ENCODE measurements around the gene ABCG1. TPM values are rescaled to one million over a fixed set of nuclear protein-coding genes. Genes with fewer than 3 reads are reported as not detected.

Gene ABCG1
- total RNA-seq, 1 donor from 2014 or later, result 1.6 TPM

DNA sequence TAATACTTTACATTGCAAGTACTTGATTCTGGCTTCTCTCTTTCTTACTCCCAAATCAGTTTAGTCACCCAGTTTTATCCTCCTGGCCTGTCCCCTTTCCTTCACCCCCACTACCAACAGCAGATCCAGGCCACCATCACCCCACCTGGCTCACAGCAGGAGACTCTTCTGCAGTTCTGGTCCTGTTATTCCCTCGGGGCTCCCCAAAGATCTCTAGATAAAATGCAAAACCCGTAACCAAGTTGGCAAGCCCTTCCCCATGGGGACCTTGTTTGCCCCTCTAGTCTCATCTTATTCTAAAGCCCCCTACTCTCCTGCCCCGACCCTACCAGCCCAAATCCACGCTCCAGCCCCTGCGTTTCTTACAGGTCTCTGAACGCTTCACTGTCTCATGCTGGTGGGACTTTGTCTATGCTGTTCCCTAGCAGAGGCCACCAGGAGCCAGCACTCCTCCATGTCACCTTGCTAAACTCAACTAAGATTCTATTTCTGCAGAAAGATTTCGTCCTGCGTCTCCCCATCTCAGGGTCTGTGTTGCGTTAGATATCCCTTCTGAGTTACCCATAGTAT is 4.0 kb downstream of the ABCG1 start:
- Mint-ChIP-seq H3K4me1 (ENCODE audit: low read depth) (peaks cover 18% of the 10 kb centered on the region), H3K9me3 (ENCODE audit: low read depth) (no peaks in the 10 kb centered on the region), H3K36me3 (ENCODE audit: low read depth) (no peaks in the 10 kb centered on the region), H3K27me3 (ENCODE audit: low read depth) (peaks cover 31% of the 10 kb centered on the region), H3K4me3 (ENCODE audit: unreplicated experiment) (no peak overlapping the region), H3K27ac (ENCODE audit: unreplicated experiment) (no peak overlapping the region)
- DNase-seq (ENCODE audit: low spot score), result no peak
- no peak for TF ChIP-seq CTCF (IDR thresholded peaks at IDR 0.05)

GRCh38 chr21:42223826-42224575 is 5.1 kb downstream of the ABCG1 start:
- Mint-ChIP-seq H3K27me3 (ENCODE audit: low read depth) (peaks cover 27% of the 10 kb centered on the region), H3K4me3 (ENCODE audit: unreplicated experiment) (no peak overlapping the region), H3K36me3 (ENCODE audit: low read depth) (no peaks in the 10 kb centered on the region), H3K4me1 (ENCODE audit: low read depth) (peaks cover 26% of the 10 kb centered on the region), H3K9me3 (ENCODE audit: low read depth) (no peaks in the 10 kb centered on the region), H3K27ac (ENCODE audit: unreplicated experiment) (no peak overlapping the region)
- DNase-seq (ENCODE audit: low spot score), result no peak
- no peak for TF ChIP-seq CTCF (IDR thresholded peaks at IDR 0.05)

GRCh38 chr21:42225042-42225441 is 6.1 kb downstream of the ABCG1 start:
- Mint-ChIP-seq H3K4me1 (ENCODE audit: low read depth) (peaks cover 22% of the 10 kb centered on the region), H3K4me3 (ENCODE audit: unreplicated experiment) (no peak overlapping the region), H3K27ac (ENCODE audit: unreplicated experiment) (no peak overlapping the region), H3K27me3 (ENCODE audit: low read depth) (peaks cover 25% of the 10 kb centered on the region), H3K9me3 (ENCODE audit: low read depth) (no peaks in the 10 kb centered on the region), H3K36me3 (ENCODE audit: low read depth) (no peaks in the 10 kb centered on the region)
- no peak for TF ChIP-seq CTCF (IDR thresholded peaks at IDR 0.05)
- DNase-seq (ENCODE audit: low spot score), result no peak

GRCh38 chr21:42225571-42226155 is 6.7 kb downstream of the ABCG1 start:
- Mint-ChIP-seq H3K9me3 (ENCODE audit: low read depth) (no peaks in the 10 kb centered on the region), H3K27ac (ENCODE audit: unreplicated experiment) (no peak overlapping the region), H3K4me3 (ENCODE audit: unreplicated experiment) (no peak overlapping the region), H3K36me3 (ENCODE audit: low read depth) (no peaks in the 10 kb centered on the region), H3K27me3 (ENCODE audit: low read depth) (peaks cover 22% of the 10 kb centered on the region), H3K4me1 (ENCODE audit: low read depth) (peaks cover 16% of the 10 kb centered on the region)
- DNase-seq (ENCODE audit: low spot score), result no peak
- TF ChIP-seq CTCF (IDR thresholded peaks at IDR 0.05), result no peak

- no peak overlapping the region for H3K27ac Mint-ChIP-seq (ENCODE audit: unreplicated experiment)
- TF ChIP-seq CTCF (IDR thresholded peaks at IDR 0.05), result no peak
- peaks cover 15% of the 10 kb centered on the region for H3K4me1 Mint-ChIP-seq (ENCODE audit: low read depth)
Measured at GRCh38 chr21:42226626-42227025, 7.7 kb downstream of the ABCG1 start.

More at GRCh38 chr21:42226626-42227025, 7.7 kb downstream of the ABCG1 start:
- Mint-ChIP-seq H3K4me3 (ENCODE audit: unreplicated experiment) (no peak overlapping the region), H3K27me3 (ENCODE audit: low read depth) (peaks cover 22% of the 10 kb centered on the region), H3K9me3 (ENCODE audit: low read depth) (no peaks in the 10 kb centered on the region), H3K36me3 (ENCODE audit: low read depth) (no peaks in the 10 kb centered on the region)
- DNase-seq (ENCODE audit: low spot score), result no peak

Measured in chondrocyte (in vitro differentiated cells).